ENCODE measurements around the gene DPAGT1. TPM values are rescaled to one million over a fixed set of nuclear protein-coding genes. Genes with fewer than 3 reads are reported as not detected.

DPAGT1 gene
- total and polyA plus RNA-seq, 4 donors, result 19.0 to 50.9 (median 33.0) TPM

DNA sequence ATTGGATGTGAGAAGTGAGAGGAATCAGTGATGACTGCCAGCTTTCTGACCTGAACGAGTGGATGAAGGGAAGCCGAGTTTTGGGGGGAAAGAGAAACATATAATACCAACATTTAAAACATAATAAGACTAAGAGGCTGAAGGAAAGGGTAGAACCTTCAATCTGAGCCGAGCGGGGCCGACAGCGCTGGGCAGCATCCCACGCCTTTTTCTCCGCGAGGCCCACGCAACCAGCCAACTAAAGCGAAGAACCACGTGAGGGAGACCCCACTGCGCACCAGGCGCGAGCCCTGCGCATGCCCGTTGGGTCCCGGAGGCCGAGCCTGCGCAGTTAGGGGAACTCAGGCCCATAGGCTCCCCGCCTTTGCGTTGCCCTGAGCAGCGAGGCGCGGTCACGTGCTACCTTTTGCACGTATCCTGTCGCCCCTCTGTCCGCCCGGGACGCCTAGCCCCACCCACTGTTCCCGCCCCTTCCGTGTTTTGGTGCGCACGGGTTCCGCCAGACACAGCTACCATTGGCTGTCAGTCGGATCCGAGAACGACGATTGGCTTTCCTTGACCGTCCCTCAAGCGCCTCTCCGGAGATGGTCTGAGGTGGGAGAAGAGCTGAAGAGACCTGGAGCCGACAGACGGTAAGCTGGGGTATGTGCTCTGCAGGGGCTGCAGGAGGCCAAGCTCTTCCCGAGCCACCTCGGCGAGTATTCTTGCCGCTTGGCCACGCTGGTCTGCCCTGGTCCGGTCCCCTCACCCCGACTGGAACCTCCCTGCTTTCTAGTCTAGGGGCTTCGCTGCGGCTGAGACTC, 19.6 kb upstream of the DPAGT1 start, which contains the start of gene HINFP:
Gene HINFP (plus strand): TSS at position 573 of the 803 bp plus-strand sequence. CDS start 5,365 bp downstream, outside the sequence.
- DNase-seq (peak; percentile 99 to 100 (median 100)), ATAC-seq (ENCODE audit: insufficient read depth, low FRiP score) (peak; percentile 100)
- peak within 1 kb of the TSS; percentile 76 for H3K4me3 ChIP-seq
- H3K4me1 ChIP-seq (ENCODE audit: control insufficient read depth in 5 of 5, insufficient read depth in 5 of 5, low read length in 5 of 5), result peaks cover 2 to 18% (median 9%) of the 10 kb centered on the region in 5 donors
- H3K36me3 ChIP-seq (ENCODE audit: control insufficient read depth in 4 of 4, insufficient read depth in 4 of 4, low read length in 4 of 4), result peaks cover 5 to 12% (median 10%) of the 10 kb centered on the region in 4 donors
- peak within 1 kb of the TSS; percentile 76 to 78 for H3K27ac ChIP-seq (ENCODE audit: low read depth in 1 of 2, low read length in 1 of 2)
- no peaks in the 10 kb centered on the region for H3K27me3 ChIP-seq (ENCODE audit: control insufficient read depth in 3 of 3, insufficient read depth in 3 of 3, low read length in 2 of 3)
- WGBS, 2 donors, result 0 to 1% methylated on average over 50 to 54 of the region's 54 CpGs
- peak within 1 kb of the TSS; percentile 40 to 78 for H3K9ac ChIP-seq (ENCODE audit: insufficient read depth in 1 of 2, low read length in 2 of 2)
- TF ChIP-seq, protein P1, sequence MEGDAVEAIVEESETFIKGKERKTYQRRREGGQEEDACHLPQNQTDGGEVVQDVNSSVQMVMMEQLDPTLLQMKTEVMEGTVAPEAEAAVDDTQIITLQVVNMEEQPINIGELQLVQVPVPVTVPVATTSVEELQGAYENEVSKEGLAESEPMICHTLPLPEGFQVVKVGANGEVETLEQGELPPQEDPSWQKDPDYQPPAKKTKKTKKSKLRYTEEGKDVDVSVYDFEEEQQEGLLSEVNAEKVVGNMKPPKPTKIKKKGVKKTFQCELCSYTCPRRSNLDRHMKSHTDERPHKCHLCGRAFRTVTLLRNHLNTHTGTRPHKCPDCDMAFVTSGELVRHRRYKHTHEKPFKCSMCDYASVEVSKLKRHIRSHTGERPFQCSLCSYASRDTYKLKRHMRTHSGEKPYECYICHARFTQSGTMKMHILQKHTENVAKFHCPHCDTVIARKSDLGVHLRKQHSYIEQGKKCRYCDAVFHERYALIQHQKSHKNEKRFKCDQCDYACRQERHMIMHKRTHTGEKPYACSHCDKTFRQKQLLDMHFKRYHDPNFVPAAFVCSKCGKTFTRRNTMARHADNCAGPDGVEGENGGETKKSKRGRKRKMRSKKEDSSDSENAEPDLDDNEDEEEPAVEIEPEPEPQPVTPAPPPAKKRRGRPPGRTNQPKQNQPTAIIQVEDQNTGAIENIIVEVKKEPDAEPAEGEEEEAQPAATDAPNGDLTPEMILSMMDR (IDR thresholded peaks at IDR 0.05; ENCODE audit: control extremely low read depth, extremely low read depth), result no peak
- H3K9me3 ChIP-seq (ENCODE audit: control insufficient read depth in 4 of 4, insufficient read depth in 3 of 4, low read length in 3 of 4), result no peaks in the 10 kb centered on the region

DNA sequence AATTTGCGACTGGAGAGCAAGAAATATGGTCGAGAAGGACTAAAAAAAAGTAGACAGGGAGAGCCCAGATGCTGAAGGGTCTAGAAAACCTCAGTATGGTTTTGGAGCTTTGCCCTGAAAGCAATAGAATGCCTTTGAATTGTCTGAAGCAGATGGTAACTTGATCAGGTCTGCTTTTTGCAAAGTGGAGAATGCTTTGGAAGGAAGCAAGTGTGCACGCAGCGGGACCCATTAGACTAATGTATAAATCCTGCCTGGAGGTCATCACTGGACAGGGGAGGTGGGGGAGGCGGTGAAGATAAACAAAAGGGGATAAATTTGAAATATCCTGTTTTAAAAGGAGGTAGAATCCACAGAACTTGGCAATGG, 19.0 kb upstream of the DPAGT1 start:
- no peaks in the 10 kb centered on the region for H3K9me3 ChIP-seq (ENCODE audit: control insufficient read depth in 4 of 4, insufficient read depth in 3 of 4, low read length in 3 of 4)
- ATAC-seq (ENCODE audit: insufficient read depth, low FRiP score) (no peak), DNase-seq (peak in 1 of 3 donors; percentile 55)
- H3K36me3 ChIP-seq (ENCODE audit: control insufficient read depth in 4 of 4, insufficient read depth in 4 of 4, low read length in 4 of 4), result peaks cover 5 to 17% (median 9%) of the 10 kb centered on the region in 4 donors
- H3K4me1 ChIP-seq (ENCODE audit: control insufficient read depth in 5 of 5, insufficient read depth in 5 of 5, low read length in 5 of 5), result peaks cover 2 to 18% (median 9%) of the 10 kb centered on the region in 5 donors
- H3K9ac ChIP-seq (ENCODE audit: insufficient read depth in 1 of 2, low read length in 2 of 2), result peak overlapping the region in 1 of 2 donors; percentile 73
- WGBS, 2 donors, result 27 to 44% methylated on average over 5 of the region's 5 CpGs
- TF ChIP-seq, protein P1 (IDR thresholded peaks at IDR 0.05; ENCODE audit: control extremely low read depth, extremely low read depth), result no peak
- H3K4me3 ChIP-seq, result no peak overlapping the region
- H3K27ac ChIP-seq (ENCODE audit: low read depth in 1 of 2, low read length in 1 of 2), result peak overlapping the region in 1 of 2 donors; percentile 47
- no peaks in the 10 kb centered on the region for H3K27me3 ChIP-seq (ENCODE audit: control insufficient read depth in 3 of 3, insufficient read depth in 3 of 3, low read length in 2 of 3)

DNA sequence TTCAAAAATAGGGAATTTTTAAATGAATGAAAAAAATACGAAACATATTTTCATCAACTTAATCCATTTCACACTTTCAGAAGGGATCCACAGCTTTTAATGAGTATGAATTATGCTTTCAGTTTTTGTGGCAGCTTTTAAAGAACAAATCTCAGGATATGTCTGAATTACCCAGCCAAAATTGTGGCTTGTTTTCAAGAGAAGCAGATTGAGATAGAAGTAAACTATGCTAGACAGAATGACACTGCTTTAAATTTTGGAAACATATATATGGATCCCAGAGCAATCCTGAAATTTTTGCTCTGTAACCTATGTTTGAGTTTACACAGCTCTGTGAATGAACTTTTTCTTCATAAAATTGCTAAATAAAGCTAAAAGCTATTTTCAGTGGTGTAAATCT, 17.3 kb upstream of the DPAGT1 start:
- ATAC-seq (ENCODE audit: insufficient read depth, low FRiP score), result no peak
- H3K27me3 ChIP-seq (ENCODE audit: control insufficient read depth in 3 of 3, insufficient read depth in 3 of 3, low read length in 2 of 3), result no peaks in the 10 kb centered on the region
- WGBS, 2 donors, result 90 to 95% methylated on average over 1 of the region's 1 CpG

More for the DNA sequence above, 17.3 kb upstream of the DPAGT1 start:
- H3K36me3 ChIP-seq (ENCODE audit: control insufficient read depth in 4 of 4, insufficient read depth in 4 of 4, low read length in 4 of 4), result peaks cover 0 to 15% (median 4%) of the 10 kb centered on the region in 4 donors
- TF ChIP-seq, protein P1 (IDR thresholded peaks at IDR 0.05; ENCODE audit: control extremely low read depth, extremely low read depth), result no peak
- H3K4me3 ChIP-seq, result no peak overlapping the region
- peaks cover 2 to 18% (median 9%) of the 10 kb centered on the region in 5 donors for H3K4me1 ChIP-seq (ENCODE audit: control insufficient read depth in 5 of 5, insufficient read depth in 5 of 5, low read length in 5 of 5)
- no peak overlapping the region for H3K9ac ChIP-seq (ENCODE audit: insufficient read depth in 1 of 2, low read length in 2 of 2)
- H3K9me3 ChIP-seq (ENCODE audit: control insufficient read depth in 4 of 4, insufficient read depth in 3 of 4, low read length in 3 of 4), result no peaks in the 10 kb centered on the region
- DNase-seq, result no peak
- H3K27ac ChIP-seq (ENCODE audit: low read depth in 1 of 2, low read length in 1 of 2), result no peak overlapping the region

Measured in lung (tissue), 12 donors.